HG03575 (cell line): ENCODE measurements around the gene GRIN2C.

Experiments
- ATAC-seq: cut with Tn5 transposase; IDR thresholded peaks from one replicate; pipeline ENCODE4 v1.9.1; 2021; ENCODE audit not compliant: unreplicated experiment, insufficient number of reproducible peaks, low FRiP score; ENCODE audit errors: extremely low read depth

GRIN2C gene

DNA sequence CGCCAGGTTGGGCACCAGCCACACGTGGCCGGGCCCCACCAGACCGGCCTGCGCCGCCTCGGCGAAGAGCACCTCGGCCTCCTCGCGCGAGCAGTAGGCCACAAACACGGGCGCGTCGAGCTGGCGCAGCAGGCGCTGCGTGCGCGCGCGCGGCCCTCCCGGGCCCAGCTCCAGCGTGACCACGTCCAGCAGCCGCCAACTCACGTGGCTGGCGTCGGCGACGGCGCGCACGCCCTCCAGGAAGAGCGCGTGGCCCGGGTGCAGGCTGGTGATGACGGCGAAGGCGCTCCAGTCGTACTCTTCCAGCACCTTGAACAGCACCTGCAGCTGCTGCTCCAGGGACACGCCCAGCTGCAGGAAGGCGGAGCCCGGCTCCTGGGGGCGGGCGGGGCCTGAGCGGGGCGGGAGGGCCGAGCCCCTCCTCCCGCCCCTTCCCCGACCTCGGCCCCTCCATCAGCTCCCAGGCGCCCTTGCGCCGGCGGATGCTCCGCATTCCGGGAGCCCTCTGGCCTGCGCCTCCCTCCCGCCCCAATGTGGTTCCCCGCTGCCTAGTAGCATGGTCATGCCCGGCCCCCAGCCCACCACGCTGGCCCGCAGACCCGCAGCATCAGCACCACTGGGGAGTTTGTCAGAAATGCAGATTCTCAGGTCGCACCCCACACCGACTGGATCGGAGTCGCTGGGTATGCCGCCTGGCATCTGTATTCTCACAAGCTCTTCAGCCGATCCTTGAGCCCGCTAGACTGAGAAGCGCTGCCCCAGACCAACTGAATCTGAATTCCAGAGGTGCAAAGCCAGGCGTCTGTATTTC, 7.2 kb downstream of the GRIN2C start:
- ATAC-seq = no peak

GRCh38 chr17:74851612-74852236, 8.0 kb downstream of the GRIN2C start:
- ATAC-seq = no peak

GRCh38 chr17:74850914-74851313, 8.8 kb downstream of the GRIN2C start:
- no peak for ATAC-seq

DNA sequence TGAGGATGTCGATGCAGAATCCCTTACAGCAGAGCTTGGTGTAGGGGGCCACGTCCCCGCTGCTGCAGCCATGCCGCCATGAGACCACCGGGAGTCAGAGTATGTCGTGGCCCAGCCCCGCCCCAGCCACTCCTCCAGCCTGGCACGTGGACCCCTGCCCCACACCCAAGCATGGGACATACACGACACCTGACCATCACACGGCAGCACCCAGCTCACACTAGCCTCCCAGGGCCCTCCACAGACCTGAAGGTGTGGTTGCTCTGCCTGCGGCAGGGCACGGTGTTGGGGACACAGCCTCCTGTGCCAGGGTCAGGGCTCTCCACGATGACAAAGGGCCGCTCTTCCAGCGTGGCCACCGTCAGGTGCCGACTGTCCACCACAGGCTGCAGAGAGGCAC, 9.4 kb downstream of the GRIN2C start:
- ATAC-seq = no peak

GRCh38 chr17:74848656-74849399, 10.9 kb downstream of the GRIN2C start:
- ATAC-seq = no peak

DNA sequence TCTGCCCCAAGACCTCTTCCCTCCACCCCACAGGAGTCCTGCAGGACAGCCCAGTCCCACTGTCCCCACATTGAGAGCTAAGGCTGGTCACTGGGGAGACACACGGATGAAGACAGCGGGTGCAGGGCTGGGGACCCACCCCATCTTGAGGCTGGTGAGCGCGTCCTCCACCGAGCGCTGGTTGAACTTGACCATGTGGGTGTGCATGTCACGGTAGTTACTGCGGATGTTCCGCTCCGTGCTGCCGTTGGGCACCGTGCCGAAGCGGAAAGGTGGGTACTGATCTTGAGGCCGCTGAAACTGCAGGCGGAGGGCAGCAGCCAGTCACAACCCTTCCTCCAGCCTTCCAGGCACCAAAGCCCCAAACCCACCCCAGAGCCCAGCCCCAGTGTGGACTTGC, 13.1 kb downstream of the GRIN2C start:
- no peak for ATAC-seq

DNA sequence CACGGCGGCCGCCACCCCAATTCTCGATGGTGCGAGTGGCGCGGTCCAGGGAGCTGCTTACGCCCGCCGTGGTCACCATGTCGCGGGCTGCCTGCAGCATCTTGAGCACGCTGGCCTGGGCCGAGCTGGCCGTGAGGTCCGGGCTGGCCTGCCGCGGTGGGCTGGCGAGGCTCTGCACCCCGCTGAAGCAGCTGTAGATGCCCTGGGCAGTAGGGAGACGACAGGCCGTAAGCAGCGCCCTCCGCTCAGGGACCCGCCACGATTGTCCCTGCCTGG, 16.4 kb downstream of the GRIN2C start:
- no peak for ATAC-seq

DNA sequence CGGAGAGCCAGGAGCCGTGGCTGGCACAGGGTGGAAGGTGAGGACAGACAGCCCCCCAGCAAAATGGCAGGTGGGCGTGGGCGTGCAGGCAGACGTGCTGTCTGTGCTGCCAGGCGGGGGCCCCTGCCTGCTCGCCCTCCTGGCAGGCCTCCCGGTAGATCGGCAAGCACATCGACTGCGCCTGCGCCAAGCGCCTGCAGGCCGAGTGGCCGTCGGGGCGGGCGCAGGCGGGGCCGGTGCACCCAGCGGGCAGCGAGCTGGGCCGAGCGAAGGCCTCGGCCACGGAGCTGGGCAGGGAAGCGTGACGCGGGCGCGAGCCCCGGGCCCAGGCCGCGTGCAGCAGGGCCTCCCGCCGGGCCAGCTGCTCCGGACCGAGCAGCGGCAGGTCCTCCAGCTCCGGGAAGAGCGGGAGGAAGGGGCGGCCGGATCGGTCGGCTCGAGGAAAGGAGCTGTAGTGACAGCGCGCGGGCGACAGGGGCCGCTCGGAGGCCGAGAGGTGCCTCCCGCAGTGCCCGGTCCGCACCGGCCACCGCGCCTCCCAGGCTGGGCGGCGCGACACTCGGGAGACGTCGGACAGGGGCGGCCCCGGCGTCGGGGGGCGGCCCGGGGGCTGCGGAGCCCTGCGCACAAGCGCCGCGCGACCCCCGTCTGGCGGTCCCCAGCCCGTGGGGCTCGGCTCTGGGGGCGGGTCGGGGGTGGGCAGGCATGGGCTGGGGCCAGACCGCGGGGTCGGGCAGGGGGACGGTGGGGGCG, 16.9 kb downstream of the GRIN2C start:
- ATAC-seq = no peak

DNA sequence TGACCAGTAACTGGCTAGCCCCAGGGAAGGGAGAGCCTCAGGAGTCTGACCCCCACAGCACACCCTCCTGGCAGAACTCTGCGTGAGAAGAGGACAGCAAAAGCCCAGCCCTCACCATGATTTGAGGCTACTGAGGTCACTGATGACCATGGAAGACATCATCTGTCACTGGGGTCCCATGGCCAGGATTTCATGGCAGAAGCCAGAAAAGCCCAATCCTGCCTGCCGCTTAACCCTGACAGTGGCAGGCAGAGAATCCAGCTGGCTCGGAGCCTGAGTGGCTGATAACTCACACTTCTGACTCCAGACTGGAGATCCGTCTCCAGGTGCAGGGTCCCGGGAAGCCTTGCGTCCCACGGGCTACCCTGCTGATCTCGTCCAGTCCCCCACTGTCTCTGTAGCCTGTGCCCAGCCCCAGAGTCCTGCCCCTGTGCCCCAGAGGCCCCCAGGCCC, 17.5 kb downstream of the GRIN2C start:
- no peak for ATAC-seq

DNA sequence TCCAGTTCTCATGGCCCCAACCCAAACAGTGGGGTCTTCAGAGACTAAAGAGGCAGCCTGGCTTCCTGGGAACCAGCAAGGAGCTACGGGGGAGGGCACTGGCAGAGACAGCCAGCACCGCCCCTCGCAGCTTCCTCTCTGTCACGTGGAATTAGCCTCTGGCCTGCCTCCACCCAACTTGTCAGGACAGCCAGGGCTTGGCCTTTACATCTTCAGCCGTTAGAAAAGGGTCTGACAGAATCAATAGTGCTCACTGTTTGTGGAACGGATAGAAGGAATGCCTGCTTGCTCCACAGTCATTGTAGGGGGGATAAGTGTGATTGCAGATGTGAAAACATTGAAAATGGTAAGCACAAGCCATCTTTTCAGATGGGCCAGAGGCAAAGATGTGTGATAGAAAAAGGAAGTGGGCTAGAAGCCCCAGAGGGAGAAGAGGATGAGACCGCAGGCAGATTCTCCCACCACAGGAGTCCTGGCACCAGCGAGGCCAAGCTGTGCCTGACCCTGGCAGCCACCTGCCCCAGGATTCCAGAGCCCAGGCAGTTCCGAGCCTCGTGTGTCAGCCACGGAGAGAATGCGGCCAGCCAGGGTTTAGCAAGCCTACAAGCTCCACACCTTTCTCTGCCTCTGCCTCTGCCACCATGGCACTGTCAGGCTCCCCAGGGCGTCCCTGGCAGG, 18.6 kb downstream of the GRIN2C start:
- ATAC-seq = no peak

- no peak for ATAC-seq
These were observed 19.5 kb downstream of the GRIN2C start for GRCh38 chr17:74839990-74840852.

DNA sequence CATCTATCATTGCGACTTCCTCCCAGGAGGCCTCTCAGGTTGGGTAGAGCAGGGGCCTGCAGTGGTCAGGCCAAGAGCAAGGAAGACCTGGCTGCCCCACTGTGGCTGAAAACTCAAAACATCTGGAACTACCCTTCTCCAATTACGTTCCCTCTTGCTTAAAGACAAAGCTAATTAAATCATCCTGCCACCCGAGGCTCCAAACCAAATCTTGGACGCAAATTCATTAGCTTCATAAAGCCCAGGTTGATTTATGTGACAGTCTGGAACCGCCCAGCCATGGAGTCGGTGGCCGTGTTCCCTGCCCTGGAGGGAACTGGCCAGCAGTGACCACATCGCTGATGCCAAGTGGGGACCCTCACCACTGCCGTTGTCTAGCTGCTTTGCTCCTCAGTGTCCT, 21.4 kb downstream of the GRIN2C start:
- no peak for ATAC-seq

GRCh38 chr17:74836691-74837467, 22.8 kb downstream of the GRIN2C start:
- no peak for ATAC-seq

- ATAC-seq = no peak
These were observed 23.5 kb downstream of the GRIN2C start for GRCh38 chr17:74836191-74836590.

GRCh38 chr17:74833501-74834377, 25.9 kb downstream of the GRIN2C start:
- no peak for ATAC-seq

- ATAC-seq = no peak
These were observed 27.3 kb downstream of the GRIN2C start for GRCh38 chr17:74832421-74832820.
